ENCODE results near the gene ATXN10.

Gene ATXN10

DNA sequence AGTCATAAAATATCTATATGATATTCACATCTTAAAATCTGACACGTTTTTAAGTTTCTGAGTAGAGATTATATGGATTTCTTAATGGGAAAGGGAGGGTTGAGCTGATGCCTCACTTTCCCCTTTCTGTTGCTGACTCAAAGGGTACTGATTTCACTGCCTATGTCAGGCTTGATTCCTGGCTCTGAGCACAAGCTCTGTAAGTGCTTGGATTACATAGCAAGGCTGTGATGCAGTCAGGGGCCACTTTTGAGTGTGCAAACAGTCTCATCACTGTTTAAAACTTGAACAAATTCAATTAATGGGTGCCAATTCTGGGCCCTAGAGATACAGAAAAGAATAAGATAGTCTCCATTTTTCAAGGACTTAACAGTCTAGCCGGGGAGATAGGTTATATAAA lies 14.4 kb downstream of the ATXN10 start:
- DNase-seq (ENCODE audit: low read depth): peak; percentile 54
- TF ChIP-seq, protein P1, sequence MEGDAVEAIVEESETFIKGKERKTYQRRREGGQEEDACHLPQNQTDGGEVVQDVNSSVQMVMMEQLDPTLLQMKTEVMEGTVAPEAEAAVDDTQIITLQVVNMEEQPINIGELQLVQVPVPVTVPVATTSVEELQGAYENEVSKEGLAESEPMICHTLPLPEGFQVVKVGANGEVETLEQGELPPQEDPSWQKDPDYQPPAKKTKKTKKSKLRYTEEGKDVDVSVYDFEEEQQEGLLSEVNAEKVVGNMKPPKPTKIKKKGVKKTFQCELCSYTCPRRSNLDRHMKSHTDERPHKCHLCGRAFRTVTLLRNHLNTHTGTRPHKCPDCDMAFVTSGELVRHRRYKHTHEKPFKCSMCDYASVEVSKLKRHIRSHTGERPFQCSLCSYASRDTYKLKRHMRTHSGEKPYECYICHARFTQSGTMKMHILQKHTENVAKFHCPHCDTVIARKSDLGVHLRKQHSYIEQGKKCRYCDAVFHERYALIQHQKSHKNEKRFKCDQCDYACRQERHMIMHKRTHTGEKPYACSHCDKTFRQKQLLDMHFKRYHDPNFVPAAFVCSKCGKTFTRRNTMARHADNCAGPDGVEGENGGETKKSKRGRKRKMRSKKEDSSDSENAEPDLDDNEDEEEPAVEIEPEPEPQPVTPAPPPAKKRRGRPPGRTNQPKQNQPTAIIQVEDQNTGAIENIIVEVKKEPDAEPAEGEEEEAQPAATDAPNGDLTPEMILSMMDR (conservative IDR thresholded peaks at IDR 0.05; ENCODE audit: low read depth, low read length): no peak

DNA sequence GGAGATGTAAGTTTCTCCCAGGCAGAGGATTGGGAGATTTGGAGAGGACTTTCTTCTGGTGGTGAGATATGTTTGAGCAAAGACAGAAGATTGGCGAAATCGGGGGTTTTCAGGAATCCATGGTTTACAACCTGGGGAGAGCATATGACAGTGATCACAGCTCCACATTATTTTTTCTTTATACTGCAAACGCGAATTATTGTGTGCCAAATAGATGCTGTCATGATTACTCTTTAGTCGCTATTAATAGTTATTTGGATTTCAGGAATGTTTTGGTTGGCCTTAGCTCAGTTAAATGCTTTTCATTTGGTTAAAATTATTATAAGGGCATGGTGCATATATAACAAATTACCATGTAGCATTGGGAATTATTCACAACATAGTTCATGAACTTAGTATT lies 15.2 kb downstream of the ATXN10 start:
- no peak overlapping the region for H3K4me3 ChIP-seq (ENCODE audit: low read depth, low read length)
- TF ChIP-seq, protein P1 (conservative IDR thresholded peaks at IDR 0.05; ENCODE audit: low read depth, low read length): no peak
- DNase-seq (ENCODE audit: low read depth): no peak

More for the DNA sequence above, 14.4 kb downstream of the ATXN10 start:
- no peak overlapping the region for H3K4me3 ChIP-seq (ENCODE audit: low read depth, low read length)

DNA sequence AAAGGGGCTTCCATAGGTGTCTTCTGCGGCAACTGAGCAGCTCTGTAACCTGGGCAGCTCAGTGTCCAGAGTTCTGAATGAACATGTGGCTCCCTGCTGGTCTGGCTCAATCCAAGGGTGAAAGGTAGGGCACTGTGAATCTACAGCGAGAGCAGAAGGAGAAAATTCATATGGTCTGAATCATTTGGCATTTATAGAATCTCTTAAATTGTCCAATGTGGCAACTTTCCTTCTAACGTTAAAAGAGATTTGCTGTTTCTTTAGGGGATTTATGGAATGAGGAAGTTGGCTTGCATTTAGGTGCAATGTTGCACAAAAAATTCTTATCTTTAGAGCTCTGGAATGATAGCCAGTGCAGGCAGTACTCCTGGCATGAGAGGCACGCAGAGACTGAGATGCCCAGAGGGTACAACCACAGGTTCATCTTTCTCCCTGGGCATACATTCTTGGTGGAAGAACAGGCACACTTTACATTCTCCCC lies 17.0 kb downstream of the ATXN10 start:
- peak; percentile 93 for DNase-seq (ENCODE audit: low read depth)
- TF ChIP-seq, protein P1 (conservative IDR thresholded peaks at IDR 0.05; ENCODE audit: low read depth, low read length): no peak
- peak overlapping the region; percentile 6 for H3K4me3 ChIP-seq (ENCODE audit: low read depth, low read length)

DNA sequence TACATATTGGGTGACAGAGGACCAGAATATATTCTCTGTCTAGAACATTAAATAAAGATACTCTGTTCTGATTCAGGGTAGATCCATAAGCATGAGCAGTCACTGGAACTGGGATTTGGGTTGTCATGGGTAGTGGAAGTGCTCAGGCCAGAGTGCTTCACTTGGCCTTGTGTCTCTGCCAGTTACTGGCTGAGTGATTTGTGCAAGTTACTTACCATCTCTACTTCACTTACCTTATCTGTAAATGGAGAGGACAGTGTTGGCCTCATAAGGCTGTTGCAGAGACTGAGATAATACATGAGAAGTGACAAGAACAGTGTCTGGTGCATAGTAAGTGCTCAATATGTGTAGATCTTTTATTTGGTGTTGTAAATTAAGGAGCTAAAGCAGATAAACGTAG lies 17.6 kb downstream of the ATXN10 start:
- DNase-seq (ENCODE audit: low read depth): no peak
- TF ChIP-seq, protein P1 (conservative IDR thresholded peaks at IDR 0.05; ENCODE audit: low read depth, low read length): no peak
- no peak overlapping the region for H3K4me3 ChIP-seq (ENCODE audit: low read depth, low read length)

DNA sequence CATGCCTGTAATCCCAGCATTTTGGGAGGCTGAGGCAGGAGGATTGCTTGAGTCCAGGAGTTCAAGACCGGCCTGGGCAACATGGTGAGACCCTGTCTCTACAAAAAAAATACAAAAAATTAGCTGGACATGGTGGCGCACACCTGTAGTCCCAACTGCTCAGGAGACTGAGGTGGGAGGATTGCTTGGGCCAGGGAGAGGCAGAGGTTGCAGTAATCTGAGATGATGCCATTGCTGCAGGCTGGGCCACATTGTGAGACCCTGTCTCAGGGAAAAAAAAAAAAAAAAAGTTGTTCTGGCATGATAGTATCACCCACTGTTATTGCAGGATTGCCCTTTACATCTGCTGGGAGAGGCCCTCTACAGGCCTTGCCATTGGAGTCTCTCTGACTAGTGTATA lies 18.4 kb downstream of the ATXN10 start:
- DNase-seq (ENCODE audit: low read depth): no peak
- TF ChIP-seq, protein P1 (conservative IDR thresholded peaks at IDR 0.05; ENCODE audit: low read depth, low read length): peak; percentile 8
- H3K4me3 ChIP-seq (ENCODE audit: low read depth, low read length): no peak overlapping the region

DNA sequence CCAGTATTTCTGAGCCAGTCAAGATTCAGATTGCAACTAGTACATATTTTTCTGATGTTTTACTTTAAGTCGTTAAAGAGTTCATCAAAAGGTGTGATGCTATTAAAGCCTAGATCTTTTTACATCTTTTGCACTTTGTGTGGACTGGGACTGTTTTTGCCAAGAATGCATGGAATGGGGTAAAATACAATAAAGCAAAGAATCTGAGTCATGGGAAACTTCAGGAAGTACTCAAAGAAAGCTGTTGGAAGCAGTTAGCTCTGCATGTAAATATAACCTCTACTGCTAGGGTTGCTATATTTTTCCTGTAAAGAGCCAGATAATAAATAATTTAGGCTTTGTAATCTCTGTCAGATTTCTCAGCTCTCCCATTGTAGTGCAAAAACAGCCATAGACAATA lies 20.9 kb downstream of the ATXN10 start:
- DNase-seq (ENCODE audit: low read depth): peak; percentile 58
- TF ChIP-seq, protein P1 (conservative IDR thresholded peaks at IDR 0.05; ENCODE audit: low read depth, low read length): no peak
- no peak overlapping the region for H3K4me3 ChIP-seq (ENCODE audit: low read depth, low read length)

DNA sequence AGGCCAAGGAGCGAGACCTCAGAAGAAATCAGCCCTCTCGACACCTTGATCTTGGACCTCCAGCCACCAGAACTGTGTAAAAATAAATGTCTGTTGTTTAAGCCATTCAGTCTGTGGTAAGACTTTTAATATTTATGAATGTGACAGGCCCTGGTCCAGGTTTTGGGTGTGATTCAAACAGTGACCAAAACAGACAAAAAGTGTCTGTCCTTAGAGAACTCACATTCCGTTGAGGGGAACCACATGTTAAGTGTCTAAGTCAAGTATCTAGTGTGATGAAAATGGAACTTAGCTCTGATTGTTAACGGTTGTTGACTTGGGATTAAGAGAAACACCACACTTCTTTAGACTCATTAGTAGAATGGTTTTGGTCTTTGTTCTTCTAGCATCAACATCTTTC lies 22.2 kb downstream of the ATXN10 start:
- no peak for DNase-seq (ENCODE audit: low read depth)
- TF ChIP-seq, protein P1 (conservative IDR thresholded peaks at IDR 0.05; ENCODE audit: low read depth, low read length): no peak
- H3K4me3 ChIP-seq (ENCODE audit: low read depth, low read length): no peak overlapping the region
